Heart right ventricle (tissue), 16 donors: ENCODE data around the gene STK40. TPM values are rescaled to one million over a fixed set of nuclear protein-coding genes. Genes with fewer than 3 reads are reported as not detected.
A peak's percentile ranks its signal among the peaks of the same experiment; 100 is the strongest.

ENCODE experiments used
- ATAC-seq, 8 donors: fragments of 200-7000 bp; cut with Tn5 transposase; one replicate each; pipeline ENCODE4 v1.9.1; 2020; ENCODE audit warnings: mild to moderate bottlenecking in 8 of 8, moderate library complexity in 8 of 8, moderate number of reproducible peaks in 1 of 8
- DNase-seq, 2 donors: peaks; one replicate each; pipeline ENCODE4 v3.0.0-alpha.2; 2020
- H3K27ac ChIP-seq, 10 donors: fragments of 200-600 bp; sonication (generic) in 2 of 10; one replicate each; pipeline versions ENCODE4 v1.5.0 to v1.8.0; 2020 to 2022; ENCODE audit warnings: mild to moderate bottlenecking in 3 of 10
- H3K27me3 ChIP-seq, 7 donors: fragments of 200-600 bp; one replicate each; pipeline ENCODE4 v1.8.0; 2021 to 2022; ENCODE audit warnings: mild to moderate bottlenecking in 2 of 7
- H3K36me3 ChIP-seq, 9 donors: fragments of 200-600 bp; sonication (generic) in 1 of 9; one replicate each; pipeline versions ENCODE4 v1.5.0 to v1.8.0; 2020 to 2022; ENCODE audit warnings: mild to moderate bottlenecking in 2 of 9
- H3K4me1 ChIP-seq, 9 donors: fragments of 200-600 bp; sonication (generic) in 1 of 9; one replicate each; pipeline versions ENCODE4 v1.5.0 to v1.8.0; 2020 to 2022; ENCODE audit warnings: mild to moderate bottlenecking in 4 of 9
- H3K4me3 ChIP-seq, 10 donors: fragments of 200-600 bp; sonication (generic) in 2 of 10; one replicate each; pipeline versions ENCODE4 v1.5.0 to v1.8.0; 2020 to 2022; ENCODE audit warnings: mild to moderate bottlenecking in 7 of 10, moderate library complexity in 2 of 10
- H3K9me3 ChIP-seq, 11 donors: fragments of 200-600 bp in 10 of 11; sonication (generic) in 2 of 11; one replicate each; pipeline versions ENCODE4 v1.5.0 to v1.8.0; 2013 to 2022; ENCODE audit warnings: mild to moderate bottlenecking in 2 of 11, control low read depth in 1 of 11, moderate library complexity in 1 of 11
- CTCF ChIP-seq, 9 donors: fragments of 200-600 bp; sonication (generic) in 2 of 9; IDR thresholded peaks; one replicate each; pipeline versions ENCODE4 v1.5.0 to v1.8.0; 2021 to 2022; ENCODE audit warnings: antibody characterized with exemption in 9 of 9, mild to moderate bottlenecking in 5 of 9, moderate library complexity in 1 of 9
- WGBS, 2 donors: extraction: QIAGEN DNeasy Blood & Tissue Kit; methylation state at CpG; one replicate each; pipeline ENCODE4 v1.1.7; 2013; ENCODE audit warnings: inconsistent platforms in 1 of 2; 5-methylcytosine and 5-hydroxymethylcytosine counted together
- intact Hi-C, 10 donors: fragments of 100-400 bp; cut with DNase I; formaldehyde crosslinking; loops; one replicate each; pipeline versions ENCODE4 v1.11.1 to v1.14.2; 2022
- polyA plus RNA-seq, 2 donors: library from polyadenylated mRNA; stranded (reverse); fragments of 200-250 nt; gene quantifications; one replicate each; pipeline ENCODE4 v1.2.3, GENCODE V29; 2013
- total RNA-seq, 10 donors: library from RNA; stranded (reverse); fragmentation: NEBNext Ultra II Directional in 3 of 10; extraction: Animal tissue kit (Norgen Biotek cat#: 25700) in 3 of 10; gene quantifications; one replicate each; pipeline versions ENCODE4 v1.2.1 to v1.2.4, GENCODE V29; 2021 to 2023
- donor health status: Arrhythmogenic right ventricular cardiomyopathy.
- donor health status: ischemic (EF 13 %, LVEDD 7.1; RV severe dilation, severe dysfunction).
- donor health status: healthy with polysubstance abuse.
- donor health status: DM: no; HTN: yes; CAD: no.
- donor health status: DM: no; HTN: no; CAD: no.
- donor health status: ischemic (EF 25% LVEDD 6.9; RV normal size, moderate dysfunction).
- donor health status: ischemic (EF 25% LVEDD 5.7; RV mildly dilated, moderate dysfunction).
- donor health status: healthy.
- donor health status: DM: yes; HTN: yes; CAD: no.
- donor health status: Ischemic cardiomyopathy.
- donor health status: ischemic (EF 35%, LVEDD 5.7; RV mildly dilated, moderate dysfunction).
- donor health status: nonischemic (EF 11% LVEDD 7.7; RV severe dilation, severe dysfunction).
- donor health status: DM: yes; HTN: yes; CAD: no.
- donor health status: PGD.
- donor health status: ischemic (EF 29% LVEDD 5.4; RV normal size, mild dysfunction).
- donor health status: nonischemic (EF 23%, LVEDD 6.1; RV moderate dilation, normal function).

STK40 gene
- total and polyA plus RNA-seq, 12 donors = 15.5 to 81.6 (median 57.3) TPM

GRCh38 chr1:36389999-36390398, 4.3 kb upstream of the STK40 start:
- no peak for TF ChIP-seq CTCF (IDR thresholded peaks at IDR 0.05)
- Histone ChIP-seq H3K36me3 (peaks cover 0 to 50% (median 29%) of the 10 kb centered on the region in 9 donors), H3K9me3 (no peaks in the 10 kb centered on the region), H3K27ac (peak overlapping the region in 8 of 10 donors; percentile 2 to 98 (median 27)), H3K4me3 (no peak overlapping the region), H3K27me3 (no peaks in the 10 kb centered on the region), H3K4me1 (peaks cover 4 to 56% (median 35%) of the 10 kb centered on the region in 9 donors)
- no peak for ATAC-seq
- DNase-seq = no peak
- 84 to 93% methylated on average over 1 of the region's 1 CpG for WGBS, 2 donors
- intact Hi-C loops = loop anchor here in 2 of 10 donors (5.0 to 10.0 kb wide), 4 partner anchors 68 to 245 kb away; partner anchors contain the start of genes EVA1B (in 1 of the 2), THRAP3 (in 1 of the 2) and TRAPPC3 (in 1 of the 2)

- Histone ChIP-seq H3K36me3 (peaks cover 0 to 49% (median 29%) of the 10 kb centered on the region in 9 donors), H3K9me3 (no peaks in the 10 kb centered on the region), H3K27me3 (no peaks in the 10 kb centered on the region), H3K4me1 (peaks cover 4 to 59% (median 42%) of the 10 kb centered on the region in 9 donors), H3K4me3 (no peak overlapping the region), H3K27ac (peak overlapping the region in 9 of 10 donors; percentile 3 to 98 (median 32))
- DNase-seq = no peak
- no peak for TF ChIP-seq CTCF (IDR thresholded peaks at IDR 0.05)
- no peak for ATAC-seq
- WGBS, 2 donors = 41 to 50% methylated on average over 2 of the region's 2 CpGs
- intact Hi-C loops = loop anchor here in 2 of 10 donors (5.0 to 10.0 kb wide), 4 partner anchors 67 to 244 kb away; partner anchors contain the start of genes EVA1B (in 1 of the 2), THRAP3 (in 1 of the 2) and TRAPPC3 (in 1 of the 2)
These were observed 3.5 kb upstream of the STK40 start for GRCh38 chr1:36389261-36389660.

- DNase-seq (no peak), ATAC-seq (peak in 1 of 8 donors; percentile 0)
- intact Hi-C loops = loop anchor here in 2 of 10 donors (5.0 to 10.0 kb wide), 4 partner anchors 65 to 243 kb away; partner anchors contain the start of genes EVA1B (in 1 of the 2), THRAP3 (in 1 of the 2) and TRAPPC3 (in 1 of the 2)
- Histone ChIP-seq H3K4me1 (peaks cover 11 to 78% (median 61%) of the 10 kb centered on the region in 9 donors), H3K27me3 (no peaks in the 10 kb centered on the region), H3K4me3 (peak overlapping the region in 7 of 10 donors; percentile 59 to 100 (median 95)), H3K9me3 (no peaks in the 10 kb centered on the region), H3K27ac (peak overlapping the region; percentile 78 to 99 (median 96)), H3K36me3 (peaks cover 0 to 29% (median 11%) of the 10 kb centered on the region in 9 donors)
- TF ChIP-seq CTCF (IDR thresholded peaks at IDR 0.05) = no peak
- 53 to 67% methylated on average over 10 of the region's 10 CpGs for WGBS, 2 donors
These were observed 1.6 kb upstream of the STK40 start for GRCh38 chr1:36387141-36387949.
